CMK (cell line): ENCODE measurements around the gene CYP4F8.
"Not testable (repeated sequence)": the region's sequence is repeated elsewhere in the genome, so short reads cannot be mapped to it uniquely, and the experiment has no call there.

ENCODE experiments used
- DNase-seq: peaks from one replicate; pipeline ENCODE4 v3.0.0-alpha.2; 2010; ENCODE audit warnings: low read depth

The CYP4F8 gene

GRCh38 chr19:15614507-15615379, at the start of gene CYP4F8:
CYP4F8 (plus strand) TSS chr19:15615218; CDS start chr19:15615617, 399 bp downstream.
- DNase-seq = no peak

- no peak for DNase-seq
Measured at GRCh38 chr19:15570420-15570819, 44.6 kb upstream of the CYP4F8 start.

- no peak for DNase-seq
Measured at GRCh38 chr19:15575406-15575805, 39.6 kb upstream of the CYP4F8 start.

- no peak for DNase-seq
Measured at GRCh38 chr19:15576526-15577156, 38.4 kb upstream of the CYP4F8 start.

GRCh38 chr19:15577184-15577771, 37.7 kb upstream of the CYP4F8 start:
- DNase-seq = no peak

GRCh38 chr19:15583346-15583745, 31.7 kb upstream of the CYP4F8 start:
- no peak for DNase-seq

GRCh38 chr19:15584095-15584494, 30.9 kb upstream of the CYP4F8 start:
- no peak for DNase-seq

GRCh38 chr19:15584541-15585115, 30.4 kb upstream of the CYP4F8 start:
- peak; percentile 41 for DNase-seq

GRCh38 chr19:15587663-15588062, 27.4 kb upstream of the CYP4F8 start:
- no peak for DNase-seq

- no peak for DNase-seq
Measured at GRCh38 chr19:15588265-15588664, 26.8 kb upstream of the CYP4F8 start.

GRCh38 chr19:15589760-15590451, 25.1 kb upstream of the CYP4F8 start:
- no peak for DNase-seq

GRCh38 chr19:15591796-15592195, 23.2 kb upstream of the CYP4F8 start:
- DNase-seq = no peak

GRCh38 chr19:15592506-15592905, 22.5 kb upstream of the CYP4F8 start:
- DNase-seq = not testable (repeated sequence)

GRCh38 chr19:15593766-15594165, 21.3 kb upstream of the CYP4F8 start:
- DNase-seq = not testable (repeated sequence)

- no peak for DNase-seq
Measured at GRCh38 chr19:15595069-15595468, 19.9 kb upstream of the CYP4F8 start.

- not testable (repeated sequence) for DNase-seq
Measured at GRCh38 chr19:15607978-15608925, 6.8 kb upstream of the CYP4F8 start.

GRCh38 chr19:15609261-15609660, 5.8 kb upstream of the CYP4F8 start:
- DNase-seq = no peak

GRCh38 chr19:15612342-15612741, 2.7 kb upstream of the CYP4F8 start:
- DNase-seq = no peak

GRCh38 chr19:15613338-15613737, 1.7 kb upstream of the CYP4F8 start:
- DNase-seq = no peak

GRCh38 chr19:15615526-15615925, 508 bp downstream of the CYP4F8 start:
- DNase-seq = no peak

- no peak for DNase-seq
Measured at GRCh38 chr19:15616183-15616582, 1.2 kb downstream of the CYP4F8 start.
